Sigmoid colon (tissue), 7 donors: ENCODE data around the gene NOS3. TPM values are rescaled to one million over a fixed set of nuclear protein-coding genes. Genes with fewer than 3 reads are reported as not detected.

Experiments
- DNase-seq: peaks from one replicate; pipeline ENCODE4 v3.0.0-alpha.2; 2019
- H3K27ac ChIP-seq, 4 donors: fragments of 200-600 bp; sonication (generic); one replicate each; pipeline ENCODE4 v1.5.1; 2016 to 2019; ENCODE audit warnings: mild to moderate bottlenecking in 1 of 4
- H3K27me3 ChIP-seq, 3 donors: fragments of 200-600 bp; sonication (generic); one replicate each; pipeline ENCODE4 v1.5.1; 2019; ENCODE audit warnings: mild to moderate bottlenecking in 1 of 3
- H3K36me3 ChIP-seq, 4 donors: fragments of 200-600 bp; sonication (generic); one replicate each; pipeline ENCODE4 v1.5.1; 2016 to 2019
- H3K4me1 ChIP-seq, 4 donors: fragments of 200-600 bp; sonication (generic); one replicate each; pipeline ENCODE4 v1.5.1; 2017 to 2019
- H3K4me3 ChIP-seq, 4 donors: fragments of 200-600 bp; sonication (generic); one replicate each; pipeline ENCODE4 v1.5.1; 2017 to 2019; ENCODE audit warnings: mild to moderate bottlenecking in 2 of 4, moderate library complexity in 1 of 4
- H3K9me3 ChIP-seq, 4 donors: fragments of 200-600 bp in 3 of 4; sonication (generic) in 3 of 4; one replicate each; pipeline versions ENCODE4 v1.5.1 to v1.6.1; 2013 to 2019
- CTCF ChIP-seq, 4 experiments: fragments of 450-650 bp in 3 of 4; fragments of 200-600 bp in 1 of 4; IDR thresholded peaks; one replicate each; pipeline ENCODE4 v1.5.1; 2016 to 2019; ENCODE audit warnings: antibody characterized with exemption in 4 of 4, mild to moderate bottlenecking in 3 of 4, moderate library complexity in 2 of 4
- EP300 ChIP-seq, 4 donors: sonication (generic); formaldehyde crosslinking; IDR thresholded peaks; one replicate each; pipeline ENCODE4 v1.6.1; 2017; ENCODE audit warnings: antibody characterized with exemption in 4 of 4
- POLR2A ChIP-seq, 2 donors: fragments of 450-650 bp; IDR thresholded peaks; one replicate each; pipeline ENCODE4 v1.6.1; 2016; ENCODE audit warnings: antibody characterized with exemption in 2 of 2, mild to moderate bottlenecking in 2 of 2, moderate library complexity in 2 of 2
- POLR2AphosphoS5 ChIP-seq, 4 donors: sonication (generic); formaldehyde crosslinking; IDR thresholded peaks; one replicate each; pipeline ENCODE4 v1.6.1; 2017; ENCODE audit warnings: antibody characterized with exemption in 4 of 4
- WGBS, 2 donors: extraction: QIAGEN DNeasy Blood & Tissue Kit; methylation state at CpG; one replicate each; pipeline ENCODE4 v1.1.7; 2013; 5-methylcytosine and 5-hydroxymethylcytosine counted together
- intact Hi-C: fragments of 100-400 bp; cut with DNase I; formaldehyde crosslinking; loops from one replicate; pipeline ENCODE4 v1.15.1; 2023
- polyA plus RNA-seq, 3 donors: library from polyadenylated mRNA; stranded (reverse); fragments of 200-250 nt; gene quantifications; one replicate each; pipeline ENCODE4 v1.2.3, GENCODE V29; 2013
- total RNA-seq, 4 donors: library from RNA; depleted of rRNA; stranded (reverse); fragments of >200 nt; gene quantifications; one replicate each; pipeline ENCODE4 v1.1.0, GENCODE V29; 2016
- donor health status: healthy with polysubstance abuse.
- donor health status: Bipolar disorder and iron deficiency.
- donor health status: healthy.

NOS3 gene
- total and polyA plus RNA-seq, 7 donors = 0.23 to 7.2 (median 1.8) TPM

DNA sequence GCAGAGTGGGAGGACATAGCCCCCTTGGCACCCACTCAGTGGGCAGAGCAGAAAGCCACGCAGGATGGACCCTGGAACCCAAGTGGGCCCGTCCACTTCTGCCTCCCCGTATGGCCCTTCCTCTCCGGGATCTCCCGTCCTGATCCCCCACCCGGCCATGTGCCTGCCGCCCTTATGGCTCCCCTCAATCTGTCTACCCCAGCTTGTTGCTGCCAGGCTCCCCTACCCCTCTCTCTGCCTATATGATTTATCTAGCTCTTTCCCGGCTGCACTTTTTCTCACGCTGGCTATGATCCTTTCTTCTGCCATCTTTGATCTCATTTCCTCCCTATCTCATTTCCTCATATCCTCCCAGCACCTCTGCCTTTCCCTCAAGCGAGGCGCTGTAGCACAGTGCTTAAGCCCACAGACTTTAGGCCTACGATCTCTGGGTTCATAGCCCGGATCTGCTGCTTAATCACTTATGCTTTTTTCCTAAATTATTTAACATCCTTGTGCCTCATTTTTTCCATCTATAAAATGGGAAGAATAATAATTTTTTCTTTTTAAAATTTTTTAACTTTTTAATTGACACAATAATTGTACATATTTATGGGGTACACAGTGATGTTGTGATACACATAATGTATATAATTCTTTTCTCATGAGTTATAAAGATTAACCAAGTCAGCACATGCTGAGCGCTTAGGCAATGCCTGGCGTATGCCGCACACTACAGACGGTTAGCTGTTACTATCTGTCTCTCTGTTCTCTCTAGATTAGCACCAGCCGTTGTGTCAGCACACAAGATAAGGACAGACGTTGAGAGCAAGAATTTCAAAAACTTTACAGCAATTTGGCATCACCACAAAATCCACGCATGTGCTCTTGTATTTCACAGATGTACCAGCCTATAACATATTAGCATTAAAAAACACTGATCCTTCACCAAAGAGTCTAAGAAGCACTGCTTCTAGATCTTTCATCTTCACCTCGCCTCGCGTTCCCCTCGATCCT is 30.8 kb upstream of the NOS3 start:
- Histone ChIP-seq H3K4me1 (peaks cover 0 to 76% (median 74%) of the 10 kb centered on the region in 4 donors), H3K27ac (peak overlapping the region in 3 of 4 donors; percentile 90 to 97 (median 94)), H3K9me3 (no peaks in the 10 kb centered on the region), H3K27me3 (no peaks in the 10 kb centered on the region), H3K4me3 (no peak overlapping the region), H3K36me3 (peaks cover 0 to 8% (median 0%) of the 10 kb centered on the region in 4 donors)
- WGBS, 2 donors = 64 to 81% methylated on average over 24 of the region's 24 CpGs
- TF ChIP-seq EP300 (IDR thresholded peaks at IDR 0.05) (no peak), POLR2A (IDR thresholded peaks at IDR 0.05) (no peak), CTCF (IDR thresholded peaks at IDR 0.05) (no peak), POLR2AphosphoS5 (IDR thresholded peaks at IDR 0.05) (no peak)
- DNase-seq = no peak
- intact Hi-C loops = loop anchor here (10.0 kb wide), 1 partner anchor 585 kb away; the partner anchor contains the start of gene ZNF775

DNA sequence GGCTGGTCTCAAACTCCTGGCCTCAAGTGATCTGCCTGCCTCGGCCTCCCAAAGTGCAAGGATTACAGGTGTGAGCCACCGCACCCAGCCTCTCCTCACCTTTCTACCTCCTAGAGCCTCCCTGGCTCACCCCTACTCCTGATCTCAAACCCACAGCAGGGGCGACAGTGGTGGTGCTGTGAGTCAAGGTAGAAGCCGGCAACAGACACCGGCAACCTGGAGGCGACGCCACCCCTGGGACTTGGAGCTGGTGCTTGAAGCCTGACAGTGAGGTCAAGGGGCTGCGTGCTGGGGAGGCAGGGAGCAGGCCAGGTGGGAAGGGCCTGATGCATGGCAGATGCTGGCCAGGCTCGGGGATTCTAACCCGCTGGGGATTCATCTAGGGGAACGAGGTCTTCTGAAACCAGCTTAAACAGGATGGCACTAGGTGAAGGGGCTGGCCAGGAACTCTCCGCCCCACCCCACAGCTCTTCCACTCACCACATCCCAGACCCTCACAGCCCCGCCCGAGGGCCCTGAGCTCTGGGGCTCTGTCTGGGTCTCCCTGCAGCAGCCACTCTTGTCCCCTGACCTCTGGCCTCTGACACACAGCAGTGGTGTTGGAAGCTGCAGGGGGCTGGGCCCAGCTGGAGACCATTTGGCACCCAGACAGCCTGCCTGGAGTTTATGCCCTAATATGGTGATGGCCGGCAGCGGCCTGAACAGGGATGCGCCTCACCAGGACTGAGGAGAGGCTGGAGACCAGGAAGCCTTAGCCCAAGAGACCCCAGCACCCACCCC is 29.1 kb upstream of the NOS3 start:
- no peaks in the 10 kb centered on the region for H3K27me3 ChIP-seq
- WGBS, 2 donors = 75 to 85% methylated on average over 17 of the region's 17 CpGs

DNA sequence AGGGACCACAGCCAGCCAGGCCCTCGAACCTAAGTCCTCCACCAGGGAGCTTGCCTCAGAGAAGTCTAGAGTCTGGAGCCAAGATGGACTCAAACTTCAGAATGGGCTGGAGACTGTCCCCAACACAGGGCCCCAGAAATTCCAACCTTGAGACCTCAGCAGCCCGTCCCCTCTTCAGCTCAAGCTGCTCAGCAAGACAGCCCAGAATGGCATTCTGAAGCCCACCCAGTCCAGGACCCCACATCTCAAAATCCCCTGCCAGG is 28.6 kb upstream of the NOS3 start:
- TF ChIP-seq EP300 (IDR thresholded peaks at IDR 0.05) (no peak), CTCF (IDR thresholded peaks at IDR 0.05) (no peak), POLR2A (IDR thresholded peaks at IDR 0.05) (no peak), POLR2AphosphoS5 (IDR thresholded peaks at IDR 0.05) (no peak)
- Histone ChIP-seq H3K4me1 (peaks cover 0 to 77% (median 76%) of the 10 kb centered on the region in 4 donors), H3K9me3 (no peaks in the 10 kb centered on the region), H3K27me3 (no peaks in the 10 kb centered on the region), H3K36me3 (peaks cover 0 to 7% (median 0%) of the 10 kb centered on the region in 4 donors), H3K4me3 (no peak overlapping the region), H3K27ac (peak overlapping the region; percentile 79 to 97 (median 90))
- intact Hi-C loops = loop anchor here (10.0 kb wide), 1 partner anchor 587 kb away; the partner anchor contains the start of gene ZNF775
- WGBS, 2 donors = 50 to 65% methylated on average over 2 of the region's 2 CpGs
- DNase-seq = no peak

More for the DNA sequence above, 29.1 kb upstream of the NOS3 start:
- Histone ChIP-seq H3K27ac (peak overlapping the region; percentile 79 to 97 (median 90)), H3K9me3 (no peaks in the 10 kb centered on the region), H3K4me1 (peaks cover 0 to 77% (median 76%) of the 10 kb centered on the region in 4 donors), H3K36me3 (peaks cover 0 to 8% (median 0%) of the 10 kb centered on the region in 4 donors), H3K4me3 (no peak overlapping the region)
- TF ChIP-seq POLR2AphosphoS5 (IDR thresholded peaks at IDR 0.05) (no peak), POLR2A (IDR thresholded peaks at IDR 0.05) (no peak), CTCF (IDR thresholded peaks at IDR 0.05) (no peak), EP300 (IDR thresholded peaks at IDR 0.05) (no peak)
- DNase-seq = no peak
- intact Hi-C loops = loop anchor here (10.0 kb wide), 1 partner anchor 587 kb away; the partner anchor contains the start of gene ZNF775

DNA sequence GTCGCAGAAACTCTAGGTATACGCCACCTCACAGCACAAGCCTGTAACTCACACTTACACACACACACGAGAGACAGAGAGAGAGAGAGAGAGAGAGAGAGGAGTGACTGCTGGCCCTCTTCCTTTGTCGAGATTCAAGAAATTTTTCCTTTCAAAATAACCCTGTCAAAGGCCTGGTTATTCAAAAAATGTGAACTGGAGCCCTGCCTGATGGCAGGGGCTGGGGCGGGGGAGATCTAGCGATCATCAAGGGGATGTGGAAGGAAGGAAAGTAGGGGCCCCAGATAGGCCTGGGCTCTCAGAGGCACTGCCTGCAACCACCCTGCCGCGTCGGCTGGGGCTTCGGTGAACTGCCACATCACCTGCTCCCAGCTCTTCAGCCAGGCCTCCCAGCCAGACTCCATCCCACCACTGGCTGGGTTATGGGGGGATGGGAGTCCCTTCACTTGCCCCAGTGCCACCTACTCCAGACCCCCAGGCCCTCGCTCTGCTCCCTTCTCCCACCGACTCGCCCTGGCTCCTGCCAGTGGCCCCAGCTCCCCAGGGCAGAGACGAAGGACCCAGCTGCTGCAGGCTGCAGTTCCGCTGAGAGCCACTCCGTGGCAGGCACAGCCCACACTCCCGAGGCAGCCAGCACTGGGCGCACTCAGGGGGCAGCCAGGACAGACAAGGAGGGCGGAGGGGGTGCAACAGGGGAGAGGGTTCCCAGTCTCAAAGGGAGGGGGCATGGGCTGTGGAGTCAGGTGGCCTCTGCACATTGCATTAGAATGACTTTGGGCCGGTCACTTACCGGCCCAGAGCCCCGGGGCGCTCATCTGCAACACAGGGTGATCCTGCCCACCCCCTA is 28.0 kb upstream of the NOS3 start:
- intact Hi-C loops = loop anchor here (1.0 to 10.0 kb wide), 2 partner anchors 24 to 588 kb away; partner anchors contain the start of gene ZNF775
- peak overlapping the region; percentile 79 to 97 (median 90) for H3K27ac ChIP-seq
- H3K27me3 ChIP-seq = no peaks in the 10 kb centered on the region
- no peaks in the 10 kb centered on the region for H3K9me3 ChIP-seq
- DNase-seq = peak; percentile 85
- H3K36me3 ChIP-seq = peaks cover 0 to 2% (median 0%) of the 10 kb centered on the region in 4 donors
- no peak overlapping the region for H3K4me3 ChIP-seq
- TF ChIP-seq POLR2A (IDR thresholded peaks at IDR 0.05) (no peak), CTCF (IDR thresholded peaks at IDR 0.05) (peak; percentile 98), POLR2AphosphoS5 (IDR thresholded peaks at IDR 0.05) (peak in 2 of 4 donors; percentile 11 to 40)
- 34 to 46% methylated on average over 23 of the region's 23 CpGs for WGBS, 2 donors
- H3K4me1 ChIP-seq = peaks cover 0 to 78% (median 75%) of the 10 kb centered on the region in 4 donors
